A549 (cell line): Measurements from ENCODE around the gene CARMIL1. TPM values are rescaled to one million over a fixed set of nuclear protein-coding genes. Genes with fewer than 3 reads are reported as not detected.

Experiments used
- ATAC-seq, 2 experiments: fragments of 200-7000 bp in 1 of 2; fragments of >200 bp in 1 of 2; cut with Nextera tagmentation in 1 of 2; cut with Tn5 transposase in 1 of 2; 3 replicates each; pipeline versions ENCODE4 v1.8.0 to v1.9.1; 2018 to 2020; ENCODE audit warnings: mild to moderate bottlenecking in 1 of 2, moderate library complexity in 1 of 2
- CTCF ChIA-PET: fragments of 300-600 bp; sonication (Branson Sonifier 250); formaldehyde crosslinking; extraction: SDS; loops from one replicate; lab custom pipeline; 2021; ENCODE audit warnings: antibody characterized with exemption, inconsistent platforms; lab: Yijun Ruan, JAX
- POLR2A ChIA-PET: fragments of 350-600 bp; formaldehyde crosslinking; extraction: SDS; loops from one replicate; lab custom pipeline; 2021; ENCODE audit warnings: antibody characterized with exemption, inconsistent platforms; lab: Yijun Ruan, JAX
- DNase-seq, 2 experiments: peaks; one replicate each; pipeline versions ENCODE4 v3.0.0 to v3.0.0-alpha.2; 2011 to 2016; ENCODE audit warnings: low read depth in 1 of 2, low spot score in 1 of 2
- FAIRE-seq: peaks from 2 replicates; lab custom pipeline; 2011; peaks lifted over from hg19 to GRCh38; lab: Jason Lieb, UNC
- H3K27ac ChIP-seq, 2 experiments: fragments of >200 bp; sonication (Bioruptor Twin); formaldehyde crosslinking; 3 replicates each; pipeline ENCODE4 v1.5.1; 2016 to 2017
- H3K4me1 ChIP-seq: fragments of >200 bp; sonication (Bioruptor Twin); formaldehyde crosslinking; 3 replicates; pipeline ENCODE4 v1.6.1; 2016
- H3K4me2 ChIP-seq: fragments of >200 bp; sonication (Bioruptor Twin); formaldehyde crosslinking; 3 replicates; pipeline ENCODE4 v1.6.1; 2016
- H3K4me3 ChIP-seq: fragments of >200 bp; sonication (Bioruptor Twin); formaldehyde crosslinking; 3 replicates; pipeline ENCODE4 v1.5.1; 2016
- H3K9me3 ChIP-seq: fragments of >200 bp; sonication (Bioruptor Twin); formaldehyde crosslinking; 3 replicates; pipeline ENCODE4 v1.6.1; 2016
- ATOH8 ChIP-seq: fragments of 250-450 bp; sonication (Bioruptor Pico); IDR thresholded peaks from 2 replicates; pipeline ENCODE4 v1.5.0; 2020; ENCODE audit warnings: low read depth, mild to moderate bottlenecking, moderate library complexity
- CBX8 ChIP-seq: fragments of 200-600 bp; sonication (generic); IDR thresholded peaks from 2 replicates; pipeline ENCODE4 v1.6.1; 2016
- E2F6 ChIP-seq: IDR thresholded peaks from 2 replicates; pipeline ENCODE4 v1.6.1; 2012; ENCODE audit warnings: low read depth, borderline replicate concordance
- EHF ChIP-seq: fragments of 250-450 bp; sonication (Bioruptor Pico); IDR thresholded peaks from 2 replicates; pipeline ENCODE4 v1.5.0; 2020; ENCODE audit warnings: mild to moderate bottlenecking
- EP300 ChIP-seq, 2 experiments: fragments of >200 bp; sonication (Bioruptor Twin); formaldehyde crosslinking; IDR thresholded peaks; 2 replicates in 1 of 2; 3 replicates in 1 of 2; pipeline ENCODE4 v1.6.1; 2016 to 2017
- ESRRA ChIP-seq: fragments of 150-350 bp; IDR thresholded peaks from 2 replicates; pipeline ENCODE4 v1.6.1; 2014; ENCODE audit warnings: mild to moderate bottlenecking, low read length, borderline replicate concordance
- FOSL2 ChIP-seq, 2 experiments: fragments of 450-650 bp in 1 of 2; fragments of >200 bp in 1 of 2; sonication (Bioruptor Twin) in 1 of 2; formaldehyde crosslinking; IDR thresholded peaks; 2 replicates each; pipeline versions ENCODE4 v1.5.0 to v1.6.1; 2016 to 2020; ENCODE audit warnings: mild to moderate bottlenecking in 1 of 2, moderate library complexity in 1 of 2
- HOXA7 ChIP-seq: fragments of 250-450 bp; sonication (Bioruptor Pico); IDR thresholded peaks from 2 replicates; pipeline ENCODE4 v1.5.0; 2020; ENCODE audit warnings: mild to moderate bottlenecking, moderate library complexity
- HOXB13 ChIP-seq: fragments of 250-450 bp; sonication (Bioruptor Pico); IDR thresholded peaks from 2 replicates; pipeline ENCODE4 v1.5.0; 2020; ENCODE audit warnings: low read depth, mild to moderate bottlenecking, moderate library complexity
- HOXB5 ChIP-seq: fragments of 250-450 bp; sonication (Bioruptor Pico); IDR thresholded peaks from 2 replicates; pipeline ENCODE4 v1.5.0; 2020; ENCODE audit warnings: mild to moderate bottlenecking, moderate library complexity
- JUN ChIP-seq, 2 experiments: fragments of >200 bp; sonication (Bioruptor Twin); formaldehyde crosslinking; IDR thresholded peaks; 2 replicates in 1 of 2; 3 replicates in 1 of 2; pipeline ENCODE4 v1.6.1; 2016 to 2017
- PHF8 ChIP-seq: fragments of 200-600 bp; sonication (generic); IDR thresholded peaks from 2 replicates; pipeline ENCODE4 v1.6.1; 2016; ENCODE audit warnings: low read depth, mild to moderate bottlenecking, antibody characterized with exemption, moderate library complexity, borderline replicate concordance
- POLR2AphosphoS2 ChIP-seq: conservative IDR thresholded peaks from 2 replicates; pipeline ENCODE4 v1.6.1; 2012; ENCODE audit warnings: low read length, improper control_type of control experiment, inconsistent platforms
- RARB ChIP-seq: fragments of 250-450 bp; sonication (Bioruptor Pico); IDR thresholded peaks from 2 replicates; pipeline ENCODE4 v1.8.0; 2021; ENCODE audit warnings: mild to moderate bottlenecking, moderate library complexity
- RNF2 ChIP-seq: fragments of 200-600 bp; sonication (generic); IDR thresholded peaks from 2 replicates; pipeline ENCODE4 v1.6.1; 2016; ENCODE audit warnings: low read depth, mild to moderate bottlenecking, antibody characterized with exemption, moderate library complexity, borderline replicate concordance
- TFCP2L1 ChIP-seq: fragments of 250-450 bp; sonication (Bioruptor Pico); IDR thresholded peaks from 2 replicates; pipeline ENCODE4 v1.5.0; 2021; ENCODE audit warnings: mild to moderate bottlenecking
- USF2 ChIP-seq: fragments of 450-650 bp; IDR thresholded peaks from 2 replicates; pipeline ENCODE4 v1.6.1; 2014; ENCODE audit warnings: antibody characterized with exemption
- WGBS: methylation state at CpG from one replicate; pipeline ENCODE4 v1.1.6; 2017; ENCODE audit errors: missing lambda C conversion rate; 5-methylcytosine and 5-hydroxymethylcytosine counted together
- polyA plus RNA-seq, 4 experiments: library from polyadenylated mRNA; depleted of rRNA in 3 of 4; stranded (reverse); fragments of >200 nt; fragmentation: RNase III in 1 of 4; extraction: RNeasy Plus Mini Kit Qiagen cat#74134 plus additional on column Dnase treatment in 1 of 4; gene quantifications; 2 replicates in 3 of 4; 3 replicates in 1 of 4; pipeline ENCODE4 v1.2.3, GENCODE V29; 2011 to 2017
- TF ChIP-seq, protein P1 (sequence below): fragments of 150-350 bp; IDR thresholded peaks from 2 replicates; pipeline ENCODE4 v1.6.1; 2014; ENCODE audit warnings: low read depth, mild to moderate bottlenecking, low read length
- TF ChIP-seq, protein P2 (sequence below): fragments of >200 bp; sonication (Bioruptor Twin); formaldehyde crosslinking; IDR thresholded peaks from 3 replicates; pipeline ENCODE4 v1.6.1; 2016
- TF ChIP-seq, protein P3 (sequence below): fragments of >200 bp; sonication (Bioruptor Twin); formaldehyde crosslinking; IDR thresholded peaks from 2 replicates; pipeline ENCODE4 v1.6.1; 2016

Gene CARMIL1
- polyA plus RNA-seq, 2 of the 4 experiments (the other 2 are of a cell fraction) = 11.5 to 11.8 TPM

- H3K4me2 ChIP-seq = no peak overlapping the region
- WGBS = 34% methylated on average over 2 of the region's 2 CpGs
- FAIRE-seq (no peak), ATAC-seq (no peak), DNase-seq (no peak)
- H3K4me3 ChIP-seq = no peak overlapping the region
- H3K27ac ChIP-seq = no peak overlapping the region
- POLR2A ChIA-PET = no interaction called here
- CTCF ChIA-PET = interaction anchor here (1.4 to 1.5 kb wide), 2 partner anchors 13 to 374 kb away, joined by 4 to 5 read pairs; no protein-coding TSS in a partner anchor
- H3K9me3 ChIP-seq = no peaks in the 10 kb centered on the region
- H3K4me1 ChIP-seq = 0 out of 3 replicates have a peak, but pooled peaks cover 2% of the 10 kb centered on the region
- TF ChIP-seq E2F6 = no peak
- no peak for TF ChIP-seq RARB (CRISPR knock-in tag)
Measured at GRCh38 chr6:25596928-25597818, 318.0 kb downstream of the CARMIL1 start.

GRCh38 chr6:25599516-25600085 lies 320.4 kb downstream of the CARMIL1 start:
- no peak for ATAC-seq
- Histone ChIP-seq H3K4me2 (no peak overlapping the region), H3K9me3 (no peaks in the 10 kb centered on the region), H3K4me3 (no peak overlapping the region), H3K4me1 (0 out of 3 replicates have a peak, but pooled peaks cover 2% of the 10 kb centered on the region), H3K27ac (no peak overlapping the region)
- 94% methylated on average over 4 of the region's 4 CpGs for WGBS
- ChIA-PET POLR2A (no interaction called here), CTCF (interaction anchor here (0.6 to 2.4 kb wide), 4 partner anchors 120 to 582 kb away, joined by 3 to 11 read pairs (median 6); no protein-coding TSS in a partner anchor)
- no peak for TF ChIP-seq PHF8
- no peak for TF ChIP-seq ESRRA
- no peak for TF ChIP-seq CBX8
- TF ChIP-seq HOXB5 = no peak
- TF ChIP-seq ATOH8 = no peak
- TF ChIP-seq, protein P1, sequence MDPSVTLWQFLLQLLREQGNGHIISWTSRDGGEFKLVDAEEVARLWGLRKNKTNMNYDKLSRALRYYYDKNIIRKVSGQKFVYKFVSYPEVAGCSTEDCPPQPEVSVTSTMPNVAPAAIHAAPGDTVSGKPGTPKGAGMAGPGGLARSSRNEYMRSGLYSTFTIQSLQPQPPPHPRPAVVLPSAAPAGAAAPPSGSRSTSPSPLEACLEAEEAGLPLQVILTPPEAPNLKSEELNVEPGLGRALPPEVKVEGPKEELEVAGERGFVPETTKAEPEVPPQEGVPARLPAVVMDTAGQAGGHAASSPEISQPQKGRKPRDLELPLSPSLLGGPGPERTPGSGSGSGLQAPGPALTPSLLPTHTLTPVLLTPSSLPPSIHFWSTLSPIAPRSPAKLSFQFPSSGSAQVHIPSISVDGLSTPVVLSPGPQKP = no peak
- no peak for TF ChIP-seq EP300 (IDR thresholded peaks at IDR 0.05)
- TF ChIP-seq, protein P2, sequence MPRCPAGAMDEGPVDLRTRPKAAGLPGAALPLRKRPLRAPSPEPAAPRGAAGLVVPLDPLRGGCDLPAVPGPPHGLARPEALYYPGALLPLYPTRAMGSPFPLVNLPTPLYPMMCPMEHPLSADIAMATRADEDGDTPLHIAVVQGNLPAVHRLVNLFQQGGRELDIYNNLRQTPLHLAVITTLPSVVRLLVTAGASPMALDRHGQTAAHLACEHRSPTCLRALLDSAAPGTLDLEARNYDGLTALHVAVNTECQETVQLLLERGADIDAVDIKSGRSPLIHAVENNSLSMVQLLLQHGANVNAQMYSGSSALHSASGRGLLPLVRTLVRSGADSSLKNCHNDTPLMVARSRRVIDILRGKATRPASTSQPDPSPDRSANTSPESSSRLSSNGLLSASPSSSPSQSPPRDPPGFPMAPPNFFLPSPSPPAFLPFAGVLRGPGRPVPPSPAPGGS = no peak
- no peak for TF ChIP-seq TFCP2L1 (CRISPR knock-in tag)
- TF ChIP-seq, protein P3, sequence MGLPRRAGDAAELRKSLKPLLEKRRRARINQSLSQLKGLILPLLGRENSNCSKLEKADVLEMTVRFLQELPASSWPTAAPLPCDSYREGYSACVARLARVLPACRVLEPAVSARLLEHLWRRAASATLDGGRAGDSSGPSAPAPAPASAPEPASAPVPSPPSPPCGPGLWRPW = no peak
- TF ChIP-seq RNF2 = no peak
- no peak for TF ChIP-seq JUN (IDR thresholded peaks at IDR 0.05)
- no peak for TF ChIP-seq E2F6
- TF ChIP-seq HOXA7 (CRISPR knock-in tag) = no peak
- TF ChIP-seq HOXB13 (CRISPR knock-in tag) = no peak
- TF ChIP-seq EHF = no peak
- TF ChIP-seq USF2 = no peak
- no peak for TF ChIP-seq FOSL2 (IDR thresholded peaks at IDR 0.05)
- no peak for TF ChIP-seq FOSL2 (CRISPR knock-in tag; IDR thresholded peaks at IDR 0.05)
- TF ChIP-seq POLR2AphosphoS2 = no peak
- no peak for DNase-seq
- no peak for FAIRE-seq
